GM18861 (cell line): ENCODE results near the gene EXOC3L4.
"Not testable (repeated sequence)": the region's sequence is repeated elsewhere in the genome, so short reads cannot be mapped to it uniquely, and the experiment has no call there.

ENCODE experiments used
- ATAC-seq: cut with Tn5 transposase; IDR thresholded peaks from one replicate; pipeline ENCODE4 v1.9.1; 2021; ENCODE audit not compliant: unreplicated experiment

EXOC3L4 gene

GRCh38 chr14:103094406-103095209 is at the start of gene EXOC3L4:
EXOC3L4 (plus strand) TSS chr14:103094725; CDS start chr14:103100220, 5,495 bp downstream.
- no peak for ATAC-seq

- ATAC-seq = no peak
These were observed 49.1 kb upstream of the EXOC3L4 start for GRCh38 chr14:103045371-103045869.

- ATAC-seq = not testable (repeated sequence)
These were observed 47.1 kb upstream of the EXOC3L4 start for GRCh38 chr14:103047453-103047852.

GRCh38 chr14:103050935-103051334 is 43.6 kb upstream of the EXOC3L4 start:
- no peak for ATAC-seq

GRCh38 chr14:103052407-103052806 is 42.1 kb upstream of the EXOC3L4 start:
- no peak for ATAC-seq

GRCh38 chr14:103055695-103056094 is 38.8 kb upstream of the EXOC3L4 start:
- ATAC-seq = no peak

- ATAC-seq = no peak
These were observed 38.0 kb upstream of the EXOC3L4 start for GRCh38 chr14:103056322-103057027.

- ATAC-seq = no peak
These were observed 37.5 kb upstream of the EXOC3L4 start for GRCh38 chr14:103057028-103057371.

GRCh38 chr14:103057372-103058163 is 37.0 kb upstream of the EXOC3L4 start, which contains the start of gene CDC42BPB:
CDC42BPB (minus strand) TSS chr14:103057549; CDS start chr14:103057173, 376 bp downstream.
- peak; percentile 65 for ATAC-seq

GRCh38 chr14:103058164-103059055 is 36.1 kb upstream of the EXOC3L4 start:
- ATAC-seq = no peak

GRCh38 chr14:103059556-103059955 is 35.0 kb upstream of the EXOC3L4 start:
- no peak for ATAC-seq

- ATAC-seq = no peak
These were observed 33.0 kb upstream of the EXOC3L4 start for GRCh38 chr14:103061482-103061976.

GRCh38 chr14:103064436-103064835 is 30.1 kb upstream of the EXOC3L4 start:
- ATAC-seq = no peak

- no peak for ATAC-seq
These were observed 29.5 kb upstream of the EXOC3L4 start for GRCh38 chr14:103064978-103065377.

- no peak for ATAC-seq
These were observed 28.7 kb upstream of the EXOC3L4 start for GRCh38 chr14:103065861-103066260.

GRCh38 chr14:103066399-103066798 is 28.1 kb upstream of the EXOC3L4 start:
- no peak for ATAC-seq

GRCh38 chr14:103067231-103067954 is 27.1 kb upstream of the EXOC3L4 start:
- ATAC-seq = no peak

- ATAC-seq = no peak
These were observed 26.0 kb upstream of the EXOC3L4 start for GRCh38 chr14:103068351-103069073.
